RPMI8226 (cell line): ENCODE measurements around the gene KLHDC9.

Source experiments
- DNase-seq: peaks from one replicate; pipeline ENCODE4 v3.0.0-alpha.2; 2015

KLHDC9 gene

GRCh38 chr1:161077426-161077825 lies 20.7 kb upstream of the KLHDC9 start:
- DNase-seq: no peak

GRCh38 chr1:161079436-161080110 lies 18.6 kb upstream of the KLHDC9 start:
- no peak for DNase-seq

- DNase-seq: no peak
Measured at GRCh38 chr1:161080441-161081405, 17.4 kb upstream of the KLHDC9 start.

GRCh38 chr1:161081519-161081918 lies 16.6 kb upstream of the KLHDC9 start:
- DNase-seq: no peak

GRCh38 chr1:161082483-161082882 lies 15.7 kb upstream of the KLHDC9 start:
- no peak for DNase-seq

GRCh38 chr1:161082996-161083747 lies 15.0 kb upstream of the KLHDC9 start:
- no peak for DNase-seq

- DNase-seq: no peak
Measured at GRCh38 chr1:161083748-161084596, 14.2 kb upstream of the KLHDC9 start.

GRCh38 chr1:161084597-161084988 lies 13.6 kb upstream of the KLHDC9 start:
- DNase-seq: no peak

- DNase-seq: no peak
Measured at GRCh38 chr1:161085165-161085564, 13.0 kb upstream of the KLHDC9 start.

- no peak for DNase-seq
Measured at GRCh38 chr1:161086457-161086856, 11.7 kb upstream of the KLHDC9 start.

GRCh38 chr1:161088587-161089110 lies 9.5 kb upstream of the KLHDC9 start:
- no peak for DNase-seq

- DNase-seq: no peak
Measured at GRCh38 chr1:161089251-161089924, 8.8 kb upstream of the KLHDC9 start, which contains the start of gene NECTIN4. Gene NECTIN4 (minus strand): TSS chr1:161089558. CDS start chr1:161089296, 262 bp downstream.

- DNase-seq: no peak
Measured at GRCh38 chr1:161089938-161090337, 8.2 kb upstream of the KLHDC9 start.

- DNase-seq: no peak
Measured at GRCh38 chr1:161090617-161091016, 7.5 kb upstream of the KLHDC9 start.

- no peak for DNase-seq
Measured at GRCh38 chr1:161091093-161091492, 7.1 kb upstream of the KLHDC9 start.

GRCh38 chr1:161091796-161092507 lies 6.2 kb upstream of the KLHDC9 start:
- no peak for DNase-seq

GRCh38 chr1:161092621-161093028 lies 5.5 kb upstream of the KLHDC9 start:
- DNase-seq: no peak

- no peak for DNase-seq
Measured at GRCh38 chr1:161094481-161094880, 3.7 kb upstream of the KLHDC9 start.

- DNase-seq: no peak
Measured at GRCh38 chr1:161095230-161095629, 2.9 kb upstream of the KLHDC9 start.

GRCh38 chr1:161096015-161096414 lies 2.1 kb upstream of the KLHDC9 start:
- peak; percentile 40 for DNase-seq

GRCh38 chr1:161096530-161096929 lies 1.6 kb upstream of the KLHDC9 start:
- no peak for DNase-seq
